Measurements from ENCODE around the gene PLEKHM2. TPM values are rescaled to one million over a fixed set of nuclear protein-coding genes. Genes with fewer than 3 reads are reported as not detected.

The PLEKHM2 gene
- total RNA-seq, 4 donors from 2014 or later: 41.9 to 74.5 (median 55.7) TPM

DNA sequence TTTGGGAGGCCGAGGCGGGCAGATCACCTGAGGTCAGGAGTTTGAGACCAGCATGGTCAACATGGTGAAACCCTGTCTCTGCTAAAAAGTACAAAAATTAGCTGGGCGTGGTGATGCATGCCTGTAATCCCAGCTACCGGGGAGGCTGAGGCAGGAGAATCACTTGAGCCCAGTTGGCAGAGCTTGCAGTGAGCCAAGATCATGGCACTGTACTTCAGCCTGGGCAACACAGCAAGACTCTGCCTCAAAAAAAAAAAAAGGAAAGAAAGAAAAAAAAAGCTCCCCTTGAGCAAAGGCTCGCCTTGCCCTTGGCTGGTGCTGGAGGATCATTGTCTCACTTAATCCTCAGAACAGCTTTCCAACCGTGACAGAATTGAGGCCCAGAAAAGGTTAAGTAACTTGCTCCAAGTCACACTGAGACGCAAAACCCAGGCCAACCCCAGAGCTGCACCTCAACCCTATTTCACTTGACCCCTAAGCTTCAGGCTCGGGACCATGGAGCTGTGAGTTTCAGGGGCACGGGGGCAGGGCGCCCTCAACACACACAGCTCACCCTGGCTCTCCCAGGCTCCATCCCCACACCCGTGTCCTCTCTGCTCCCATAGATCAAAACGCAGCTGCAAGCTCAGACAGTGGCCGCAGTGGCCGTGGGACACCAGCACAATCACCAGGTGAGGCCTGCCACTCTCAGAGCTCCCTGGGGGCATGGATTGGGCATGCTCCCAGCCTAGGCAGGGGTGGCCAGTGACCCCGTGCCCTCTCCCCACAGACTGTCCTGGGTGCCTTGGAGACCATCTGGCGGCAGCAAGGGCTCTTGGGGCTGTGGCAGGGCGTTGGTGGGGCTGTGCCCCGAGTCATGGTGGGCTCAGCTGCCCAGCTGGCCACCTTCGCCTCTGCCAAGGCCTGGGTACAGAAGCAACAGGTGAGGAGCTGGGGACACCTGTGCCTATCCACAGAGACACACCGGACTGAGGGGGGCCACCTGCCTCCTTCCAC lies 53.5 kb downstream of the PLEKHM2 start:
- TF ChIP-seq, protein P1, sequence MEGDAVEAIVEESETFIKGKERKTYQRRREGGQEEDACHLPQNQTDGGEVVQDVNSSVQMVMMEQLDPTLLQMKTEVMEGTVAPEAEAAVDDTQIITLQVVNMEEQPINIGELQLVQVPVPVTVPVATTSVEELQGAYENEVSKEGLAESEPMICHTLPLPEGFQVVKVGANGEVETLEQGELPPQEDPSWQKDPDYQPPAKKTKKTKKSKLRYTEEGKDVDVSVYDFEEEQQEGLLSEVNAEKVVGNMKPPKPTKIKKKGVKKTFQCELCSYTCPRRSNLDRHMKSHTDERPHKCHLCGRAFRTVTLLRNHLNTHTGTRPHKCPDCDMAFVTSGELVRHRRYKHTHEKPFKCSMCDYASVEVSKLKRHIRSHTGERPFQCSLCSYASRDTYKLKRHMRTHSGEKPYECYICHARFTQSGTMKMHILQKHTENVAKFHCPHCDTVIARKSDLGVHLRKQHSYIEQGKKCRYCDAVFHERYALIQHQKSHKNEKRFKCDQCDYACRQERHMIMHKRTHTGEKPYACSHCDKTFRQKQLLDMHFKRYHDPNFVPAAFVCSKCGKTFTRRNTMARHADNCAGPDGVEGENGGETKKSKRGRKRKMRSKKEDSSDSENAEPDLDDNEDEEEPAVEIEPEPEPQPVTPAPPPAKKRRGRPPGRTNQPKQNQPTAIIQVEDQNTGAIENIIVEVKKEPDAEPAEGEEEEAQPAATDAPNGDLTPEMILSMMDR (IDR thresholded peaks at IDR 0.05; ENCODE audit: low read depth): no peak

DNA sequence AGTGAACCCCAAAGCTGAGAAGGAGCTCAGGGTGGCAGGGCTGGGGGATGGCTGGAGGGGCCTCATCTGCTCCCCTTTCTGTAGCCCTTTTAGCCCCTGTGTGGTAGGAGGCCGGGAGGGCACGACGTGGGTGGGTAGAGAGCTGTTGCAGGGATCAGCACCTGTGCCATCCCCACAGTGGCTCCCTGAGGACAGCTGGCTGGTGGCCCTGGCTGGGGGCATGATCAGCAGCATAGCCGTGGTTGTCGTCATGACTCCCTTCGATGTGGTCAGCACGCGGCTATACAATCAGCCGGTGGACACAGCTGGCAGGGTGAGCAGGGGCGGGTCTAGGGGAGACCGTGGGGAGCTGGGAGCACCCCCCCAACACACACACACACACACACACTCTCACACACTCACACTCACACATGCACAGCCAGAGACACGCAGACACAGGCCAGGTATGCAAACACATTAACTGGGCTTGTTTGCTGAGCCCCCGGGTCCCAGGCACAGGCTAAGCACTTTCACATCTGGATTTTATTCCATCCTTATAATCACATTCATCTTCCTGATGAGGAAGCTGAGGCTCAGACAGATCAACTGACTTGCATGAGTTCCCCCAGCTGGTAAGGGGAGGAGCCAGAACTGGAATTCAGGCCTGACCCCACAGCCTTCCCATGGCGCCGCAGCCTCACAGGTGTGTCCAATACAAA lies 54.4 kb downstream of the PLEKHM2 start:
- TF ChIP-seq, protein P1 (IDR thresholded peaks at IDR 0.05; ENCODE audit: low read depth): no peak

DNA sequence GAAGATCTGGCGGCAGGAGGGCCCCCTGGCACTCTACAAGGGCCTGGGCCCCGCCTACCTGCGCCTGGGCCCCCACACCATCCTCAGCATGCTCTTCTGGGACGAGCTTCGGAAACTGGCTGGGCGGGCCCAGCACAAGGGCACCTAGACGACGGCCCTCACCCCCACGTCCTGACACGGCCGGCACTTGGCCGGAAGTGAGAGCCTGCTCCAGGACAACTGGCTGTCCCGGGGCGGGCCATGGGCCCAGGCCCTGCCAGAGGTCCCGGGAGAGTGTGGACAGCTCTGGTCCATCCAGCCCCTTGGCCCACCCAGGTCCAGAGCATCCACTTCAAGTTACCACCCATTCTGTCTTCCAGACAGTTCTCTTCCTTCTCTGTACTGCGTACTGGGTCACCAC lies 55.1 kb downstream of the PLEKHM2 start:
- TF ChIP-seq, protein P1 (IDR thresholded peaks at IDR 0.05; ENCODE audit: low read depth): no peak

DNA sequence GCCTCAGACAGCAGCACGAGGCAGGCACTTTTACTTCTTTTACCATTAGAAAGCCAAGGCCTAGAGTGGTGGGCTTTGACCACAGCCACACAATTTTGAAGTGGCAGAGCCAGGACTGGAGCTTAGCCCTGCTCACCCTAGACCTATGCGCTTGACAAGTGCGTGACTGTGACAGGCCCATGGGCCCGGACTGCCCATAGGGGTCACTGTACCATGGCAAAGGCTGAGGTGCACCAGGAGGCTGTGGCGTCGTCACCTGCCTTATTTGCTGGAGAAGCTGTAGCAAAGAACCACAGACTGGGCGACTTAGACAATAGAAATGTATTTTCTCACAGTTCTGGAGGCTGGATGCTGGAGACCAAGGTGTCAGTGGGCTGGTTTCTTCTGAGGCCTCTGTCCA lies 55.6 kb downstream of the PLEKHM2 start:
- TF ChIP-seq, protein P1 (IDR thresholded peaks at IDR 0.05; ENCODE audit: low read depth): no peak

DNA sequence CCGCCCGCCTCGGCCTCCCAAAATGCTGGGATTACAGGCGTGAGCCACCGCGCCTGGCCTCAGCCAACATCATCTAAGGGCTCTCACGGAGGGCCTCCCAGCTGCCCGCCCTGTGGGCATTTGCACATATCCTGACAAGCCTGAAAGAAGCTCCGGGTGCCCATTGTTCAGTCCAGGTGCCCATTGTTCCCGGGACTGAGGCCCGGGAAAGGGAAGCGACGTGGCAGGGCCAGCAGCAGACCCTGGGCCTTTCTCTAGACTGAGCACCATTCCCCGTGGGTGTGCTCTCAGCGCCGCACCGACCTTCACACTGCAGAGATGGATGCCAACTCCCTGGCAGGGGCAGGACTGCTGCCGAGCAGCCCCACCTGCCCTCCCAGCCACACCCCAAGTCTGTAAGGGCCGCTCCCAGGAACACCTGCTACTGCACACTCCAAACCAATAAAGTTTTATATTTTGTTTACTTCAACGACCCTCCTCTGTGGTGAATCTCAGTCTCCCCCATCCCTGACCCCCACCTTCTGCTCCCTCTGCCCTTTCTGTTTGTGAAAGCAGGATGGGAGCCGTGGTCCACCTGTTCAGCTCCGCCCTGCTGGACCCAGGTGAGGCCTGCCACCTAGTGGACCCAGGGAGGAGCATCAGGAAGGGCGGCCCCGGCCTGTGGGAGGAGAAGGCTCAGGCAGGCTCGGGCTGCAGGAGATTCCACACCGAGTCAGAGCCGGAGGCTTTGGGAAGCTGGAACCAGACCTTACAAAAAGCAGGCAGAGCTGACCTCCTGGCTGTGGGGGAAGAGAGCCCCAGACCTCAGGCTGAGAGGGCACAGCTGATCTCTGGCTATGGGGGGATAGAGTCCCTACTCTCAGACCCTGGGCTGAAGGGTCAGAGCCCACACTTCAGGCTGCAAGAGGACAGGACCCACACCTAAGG lies 57.1 kb downstream of the PLEKHM2 start:
- TF ChIP-seq, protein P1 (IDR thresholded peaks at IDR 0.05; ENCODE audit: low read depth): no peak

DNA sequence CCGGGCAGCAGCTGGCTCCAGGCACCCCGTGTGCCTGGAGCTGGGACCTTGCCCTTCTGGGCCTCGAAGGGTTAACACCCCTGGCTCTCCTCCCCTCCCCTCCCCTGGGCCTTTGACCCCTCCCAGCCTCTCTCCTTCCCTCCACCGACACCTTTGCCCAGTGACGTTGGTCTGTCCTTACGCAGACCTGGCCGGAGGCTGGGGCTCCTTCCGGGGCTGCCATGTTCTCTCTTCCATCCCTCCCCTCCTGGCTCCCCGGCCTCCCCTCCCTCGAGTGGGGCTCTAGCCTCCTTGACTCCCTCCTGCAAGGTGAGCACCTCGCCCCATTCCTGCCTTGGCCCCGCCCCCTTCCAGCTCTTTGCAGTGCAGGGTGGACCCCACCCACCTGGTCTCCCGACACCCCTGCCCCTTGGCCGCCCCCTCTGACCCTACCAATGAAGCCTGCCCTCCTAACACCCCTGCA lies 58.2 kb downstream of the PLEKHM2 start, which contains the start of gene TMEM82:
Gene TMEM82 (plus strand): TSS at position 161 of the 463 bp plus-strand sequence. CDS start 61 bp downstream, at position 222.
- TF ChIP-seq, protein P1 (IDR thresholded peaks at IDR 0.05; ENCODE audit: low read depth): no peak

Measured in subcutaneous adipose tissue (tissue), 4 donors.